Hepatocyte (in vitro differentiated cells): ENCODE results near the gene TMEM134. TPM values are rescaled to one million over a fixed set of nuclear protein-coding genes. Genes with fewer than 3 reads are reported as not detected.

ENCODE experiments used
- DNase-seq: peaks from one replicate; pipeline ENCODE4 v3.0.0-alpha.2; 2016; ENCODE audit warnings: low spot score
- H2AFZ ChIP-seq: fragments of 200-600 bp; sonication (generic); 2 replicates; pipeline ENCODE4 v1.6.0; 2016; ENCODE audit warnings: antibody characterized with exemption, mild to moderate bottlenecking
- H3K27ac ChIP-seq: fragments of 200-600 bp; sonication (generic); 2 replicates; pipeline ENCODE4 v1.5.1; 2016; ENCODE audit warnings: mild to moderate bottlenecking
- H3K27me3 ChIP-seq: fragments of 200-600 bp; sonication (generic); 2 replicates; pipeline ENCODE4 v1.6.1; 2016
- H3K36me3 ChIP-seq: fragments of 200-600 bp; sonication (generic); replicated peaks from 2 replicates; pipeline ENCODE4 v1.5.1; 2016; ENCODE audit warnings: low read depth; ENCODE audit not compliant: insufficient read depth
- H3K4me1 ChIP-seq: fragments of 200-600 bp; sonication (generic); 2 replicates; pipeline ENCODE4 v1.5.1; 2016; ENCODE audit warnings: mild to moderate bottlenecking, moderate library complexity; ENCODE audit not compliant: insufficient read depth
- H3K4me2 ChIP-seq: fragments of 200-600 bp; sonication (generic); 2 replicates; pipeline ENCODE4 v1.6.0; 2016
- H3K4me3 ChIP-seq: fragments of 200-600 bp; sonication (generic); 2 replicates; pipeline ENCODE4 v1.5.1; 2016; ENCODE audit warnings: mild to moderate bottlenecking
- H3K79me2 ChIP-seq: fragments of 200-600 bp; sonication (generic); 2 replicates; pipeline ENCODE4 v1.6.0; 2017; ENCODE audit warnings: mild to moderate bottlenecking
- H3K9me2 ChIP-seq: fragments of 200-600 bp; sonication (generic); replicated peaks from 2 replicates; pipeline ENCODE4 v1.6.0; 2017; ENCODE audit warnings: mild to moderate bottlenecking; ENCODE audit not compliant: insufficient read depth
- H3K9me3 ChIP-seq: fragments of 200-600 bp; sonication (generic); 2 replicates; pipeline ENCODE4 v1.5.1; 2016; ENCODE audit warnings: low read depth, mild to moderate bottlenecking
- H4K20me1 ChIP-seq: fragments of 200-600 bp; sonication (generic); 2 replicates; pipeline ENCODE4 v1.6.0; 2016; ENCODE audit warnings: mild to moderate bottlenecking; ENCODE audit not compliant: insufficient read depth, poor library complexity, severe bottlenecking
- CTCF ChIP-seq: fragments of 200-600 bp; sonication (generic); IDR thresholded peaks from 2 replicates; pipeline ENCODE4 v1.5.1; 2016; ENCODE audit warnings: antibody characterized with exemption, mild to moderate bottlenecking; ENCODE audit not compliant: poor library complexity
- EZH2 ChIP-seq: fragments of 200-600 bp; sonication (generic); IDR thresholded peaks from 2 replicates; pipeline ENCODE4 v1.6.1; 2016; ENCODE audit warnings: antibody characterized with exemption, mild to moderate bottlenecking, borderline replicate concordance
- EZH2phosphoT487 ChIP-seq: fragments of 200-600 bp; sonication (generic); IDR thresholded peaks from one replicate; pipeline ENCODE4 v1.6.1; 2018; ENCODE audit warnings: antibody characterized with exemption, mild to moderate bottlenecking, low read depth, moderate library complexity; ENCODE audit not compliant: unreplicated experiment, severe bottlenecking
- WGBS: methylation state at CpG from one replicate; pipeline ENCODE4 v1.1.6; 2016; ENCODE audit warnings: low lambda C conversion rate; ENCODE audit errors: missing lambda C conversion rate; 5-methylcytosine and 5-hydroxymethylcytosine counted together
- polyA plus RNA-seq: library from polyadenylated mRNA; unstranded; fragments of >200 nt; fragmentation: Nextera tagmentation; extraction: Ambion mirVana; gene quantifications from 2 replicates; pipeline ENCODE4 v1.2.1, GENCODE V29; 2016
- total RNA-seq: library from RNA; depleted of rRNA; stranded (reverse); fragments of >200 nt; gene quantifications from 2 replicates; pipeline ENCODE4 v1.2.3, GENCODE V29; 2014

Gene TMEM134
- total and polyA plus RNA-seq, 2 experiments from 2014 or later = 43.2 to 93.7 TPM

- Histone ChIP-seq H3K27ac (no peak overlapping the region), H3K4me2 (no peak overlapping the region), H3K9me3 (no peaks in the 10 kb centered on the region), H3K36me3 (no peaks in the 10 kb centered on the region), H4K20me1 (no peaks in the 10 kb centered on the region), H2AFZ (no peak overlapping the region), H3K4me1 (no peaks in the 10 kb centered on the region), H3K79me2 (no peaks in the 10 kb centered on the region), H3K27me3 (no peaks in the 10 kb centered on the region), H3K9me2 (no peaks in the 10 kb centered on the region), H3K4me3 (no peak overlapping the region)
- DNase-seq = no peak
- 89% methylated on average over 12 of the region's 12 CpGs for WGBS
- TF ChIP-seq CTCF (no peak), EZH2 (no peak), EZH2phosphoT487 (no peak)
Observed at GRCh38 chr11:67457453-67457852, 11.6 kb downstream of the TMEM134 start.

GRCh38 chr11:67456068-67456705, 12.9 kb downstream of the TMEM134 start:
- no peak overlapping the region for H3K4me3 ChIP-seq
- WGBS = 89% methylated on average over 25 of the region's 25 CpGs
- no peaks in the 10 kb centered on the region for H4K20me1 ChIP-seq
- no peaks in the 10 kb centered on the region for H3K9me2 ChIP-seq
- no peak overlapping the region for H3K4me2 ChIP-seq
- no peaks in the 10 kb centered on the region for H3K36me3 ChIP-seq
- no peaks in the 10 kb centered on the region for H3K27me3 ChIP-seq
- no peak for TF ChIP-seq CTCF
- TF ChIP-seq EZH2 = no peak
- TF ChIP-seq EZH2phosphoT487 = no peak
- no peak for DNase-seq
- no peaks in the 10 kb centered on the region for H3K79me2 ChIP-seq
- no peak overlapping the region for H2AFZ ChIP-seq
- no peak overlapping the region for H3K27ac ChIP-seq
- no peaks in the 10 kb centered on the region for H3K9me3 ChIP-seq
- H3K4me1 ChIP-seq = no peaks in the 10 kb centered on the region

GRCh38 chr11:67455054-67455453, 14.0 kb downstream of the TMEM134 start, which contains the start of gene CABP4:
Gene CABP4 (plus strand): TSS chr11:67455354. CDS start chr11:67455424, 70 bp downstream.
- Histone ChIP-seq H4K20me1 (no peaks in the 10 kb centered on the region), H3K9me3 (no peaks in the 10 kb centered on the region), H3K27me3 (no peaks in the 10 kb centered on the region), H3K27ac (no peak within 1 kb of the TSS), H3K9me2 (no peaks in the 10 kb centered on the region), H3K4me2 (no peak within 1 kb of the TSS), H3K4me3 (no peak within 1 kb of the TSS), H3K4me1 (no peaks in the 10 kb centered on the region), H3K36me3 (no peaks in the 10 kb centered on the region), H2AFZ (no peak within 1 kb of the TSS), H3K79me2 (no peaks in the 10 kb centered on the region)
- TF ChIP-seq EZH2phosphoT487 (no peak), CTCF (no peak), EZH2 (no peak)
- no peak for DNase-seq
- WGBS = 88% methylated on average over 3 of the region's 3 CpGs
